Embryonic facial prominence (tissue), 1 donor: ENCODE results near the gene SPDYE6.
"Not testable (repeated sequence)": the region's sequence is repeated elsewhere in the genome, so short reads cannot be mapped to it uniquely, and the experiment has no call there.

Experiments
- DNase-seq: peaks from one replicate; pipeline ENCODE4 v3.0.0-alpha.2; 2016; ENCODE audit errors: extremely low spot score

The SPDYE6 gene

DNA sequence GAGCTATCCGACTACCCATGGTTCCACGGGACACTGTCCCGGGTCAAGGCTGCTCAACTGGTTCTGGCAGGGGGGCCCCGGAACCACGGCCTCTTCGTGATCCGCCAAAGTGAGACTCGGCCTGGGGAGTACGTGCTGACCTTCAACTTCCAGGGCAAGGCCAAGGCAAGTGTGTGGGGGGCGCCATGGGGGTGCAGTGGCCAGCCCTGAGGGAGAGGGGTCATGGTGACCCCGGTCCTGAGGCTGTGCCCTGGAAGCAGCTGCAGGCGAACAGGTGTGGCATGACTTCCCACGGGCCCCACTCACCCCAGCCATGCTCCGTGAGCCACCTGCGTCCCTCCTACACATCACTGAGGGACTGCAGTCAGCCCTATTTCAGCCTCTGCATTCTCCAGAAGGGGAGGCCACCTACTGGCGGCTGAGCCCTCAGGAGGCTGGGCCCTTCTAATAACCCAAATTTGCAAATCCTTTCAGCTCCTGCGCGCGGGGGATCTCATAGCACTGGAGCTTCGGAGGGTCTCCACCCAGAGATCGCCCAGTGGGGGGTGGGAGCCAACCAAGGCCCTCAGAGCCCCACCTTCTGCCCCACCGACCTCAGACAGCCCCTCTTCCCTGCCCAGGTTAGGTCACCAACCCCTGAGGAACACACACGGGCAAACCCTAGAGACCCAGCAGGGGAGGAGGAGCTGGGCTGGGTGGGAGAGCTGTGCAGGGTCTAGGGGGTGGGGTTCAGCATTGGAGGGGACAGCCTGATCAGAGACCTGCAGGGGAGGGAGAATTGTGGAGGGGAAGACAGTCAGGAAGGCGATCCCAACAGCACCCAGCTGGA is 38.8 kb downstream of the SPDYE6 start:
- no peak for DNase-seq

DNA sequence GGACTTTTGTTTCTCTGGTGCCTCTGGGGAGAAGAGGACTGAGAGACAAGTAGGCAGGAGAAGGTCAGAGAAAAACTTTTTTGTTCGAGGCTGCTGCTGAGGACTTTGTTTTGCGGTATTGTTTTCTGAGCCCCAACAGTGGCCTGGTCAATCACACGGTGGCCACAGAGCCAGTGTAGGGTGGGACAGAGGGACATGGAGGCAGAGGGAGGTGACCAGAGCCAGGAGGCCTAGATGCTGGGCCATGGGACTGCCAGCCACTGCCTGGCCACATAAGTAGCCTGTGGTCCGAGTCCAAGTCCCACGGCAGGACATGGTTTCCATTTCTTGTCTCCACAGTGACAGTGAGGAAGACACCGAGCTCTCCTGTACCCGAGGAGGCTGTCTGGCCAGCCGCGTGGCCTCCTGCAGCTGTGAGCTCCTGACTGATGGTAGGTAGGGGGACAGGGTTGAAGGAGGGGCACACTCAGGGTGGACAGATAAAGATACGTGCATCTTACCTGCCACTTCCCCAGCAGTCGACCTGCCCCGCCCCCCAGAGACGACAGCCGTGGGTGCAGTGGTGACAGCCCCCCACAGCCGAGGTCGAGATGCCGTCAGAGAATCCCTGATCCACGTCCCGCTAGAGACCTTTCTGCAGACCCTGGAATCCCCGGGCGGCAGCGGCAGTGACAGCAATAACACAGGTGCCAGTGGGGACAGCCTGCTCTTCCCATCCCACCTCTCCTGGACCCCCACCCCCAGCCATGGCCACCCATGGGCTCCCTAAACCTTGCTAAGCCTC is 42.1 kb downstream of the SPDYE6 start:
- no peak for DNase-seq

GRCh38 chr7:102312317-102312716 is 43.9 kb downstream of the SPDYE6 start:
- no peak for DNase-seq

- DNase-seq: no peak
These were observed 45.8 kb downstream of the SPDYE6 start for GRCh38 chr7:102310414-102310815.

DNA sequence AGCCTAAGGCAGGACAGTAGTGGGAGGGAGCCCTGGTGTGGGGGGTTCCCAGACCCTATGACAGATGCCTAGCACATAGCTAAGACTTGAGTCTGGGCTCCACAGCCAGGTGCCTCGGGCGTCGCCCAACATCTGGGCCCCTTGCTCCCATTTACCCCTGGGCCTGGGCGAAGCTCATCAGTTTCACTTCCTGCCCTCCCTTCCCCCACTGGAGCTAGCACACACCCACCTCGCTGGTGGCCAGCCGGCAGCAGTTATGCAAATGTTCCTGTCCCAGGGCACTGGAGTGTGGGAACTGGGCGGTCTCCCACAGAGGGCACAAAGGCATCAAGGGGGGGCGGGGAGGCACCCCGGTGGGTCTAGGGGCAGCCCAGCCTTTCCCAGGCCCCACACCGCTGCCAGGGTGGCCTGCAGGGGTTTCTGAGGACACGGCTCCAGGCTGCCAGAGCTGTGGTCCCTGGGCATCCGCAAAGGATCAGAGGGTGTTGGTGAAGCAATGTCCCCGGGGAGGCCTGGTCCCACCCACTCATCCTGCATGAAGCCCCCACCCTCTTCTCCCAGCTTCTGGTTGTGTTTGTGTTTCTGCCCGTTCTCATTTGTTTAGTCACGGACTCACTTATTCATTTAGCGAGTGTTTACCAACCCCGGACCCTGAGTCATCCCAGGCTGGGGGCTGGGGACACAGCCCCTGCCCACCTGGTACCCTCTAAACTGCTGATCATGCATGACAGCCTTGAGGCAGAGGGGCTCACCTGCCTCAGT is 49.1 kb downstream of the SPDYE6 start:
- DNase-seq: no peak

DNA sequence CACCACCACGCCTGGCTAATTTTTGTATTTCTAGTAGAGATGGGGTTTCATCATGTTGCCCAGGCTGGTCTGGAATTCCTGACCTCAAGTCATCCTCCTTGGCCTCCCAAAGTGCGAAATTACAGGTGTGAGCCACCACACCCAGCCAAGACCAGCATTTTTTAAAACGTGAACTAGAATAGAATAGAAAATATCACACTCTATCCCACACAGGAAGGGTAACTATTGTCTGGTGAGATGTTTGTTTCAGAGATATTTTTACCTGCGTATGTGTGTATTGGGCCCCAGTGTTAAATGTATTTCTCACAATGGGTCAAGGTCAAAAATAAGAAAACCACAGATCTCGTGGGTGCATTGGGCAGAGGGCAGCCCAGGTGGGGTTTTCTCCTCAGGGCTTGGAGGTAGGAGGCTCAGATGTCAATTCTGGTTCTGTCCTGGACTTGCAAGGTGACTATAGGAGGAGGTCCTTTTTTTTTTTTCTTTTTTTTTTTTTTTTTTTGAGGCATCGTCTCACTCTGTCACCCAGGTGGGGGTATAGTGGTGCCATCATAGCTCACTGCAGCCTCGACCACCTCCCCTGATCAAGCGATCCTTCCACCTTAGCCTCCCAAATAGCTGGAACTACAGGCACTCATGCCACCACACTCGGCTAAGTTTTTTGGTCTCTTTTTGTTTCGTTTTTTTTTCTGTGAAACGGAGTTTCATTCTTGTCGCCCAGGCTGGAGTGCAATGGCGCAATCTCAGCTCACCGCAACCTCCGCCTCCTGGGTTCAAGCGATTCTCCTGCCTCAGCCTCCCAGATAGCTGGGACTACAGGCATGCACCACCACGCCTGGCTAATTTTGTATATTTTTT is 50.6 kb downstream of the SPDYE6 start:
- no peak for DNase-seq

DNA sequence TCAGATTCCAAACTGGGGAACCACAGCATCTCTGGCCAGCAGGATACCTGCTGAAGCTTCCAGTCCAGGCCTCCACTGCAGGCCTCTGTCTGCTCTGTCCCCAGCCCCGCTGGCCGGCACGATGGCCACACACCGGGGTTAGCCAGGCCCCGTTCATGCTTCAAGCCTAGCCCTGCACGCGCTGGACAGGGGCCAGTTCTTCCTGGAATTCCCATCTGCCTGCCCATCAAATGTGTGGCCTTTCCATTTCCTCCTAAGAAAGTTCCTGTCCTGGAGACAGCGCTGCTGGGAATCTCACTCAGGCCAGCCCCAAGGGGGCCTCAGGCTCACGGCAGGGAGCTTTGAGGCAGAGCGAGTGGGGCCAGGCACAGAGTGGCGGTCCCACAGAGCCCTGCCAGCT is 51.6 kb downstream of the SPDYE6 start:
- DNase-seq: no peak

- no peak for DNase-seq
These were observed 52.4 kb downstream of the SPDYE6 start for GRCh38 chr7:102303669-102304422.

GRCh38 chr7:102302025-102302424 is 54.2 kb downstream of the SPDYE6 start:
- DNase-seq: no peak

GRCh38 chr7:102301367-102301766 is 54.9 kb downstream of the SPDYE6 start:
- DNase-seq: not testable (repeated sequence)

GRCh38 chr7:102300643-102301221 is 55.5 kb downstream of the SPDYE6 start:
- DNase-seq: no peak

DNA sequence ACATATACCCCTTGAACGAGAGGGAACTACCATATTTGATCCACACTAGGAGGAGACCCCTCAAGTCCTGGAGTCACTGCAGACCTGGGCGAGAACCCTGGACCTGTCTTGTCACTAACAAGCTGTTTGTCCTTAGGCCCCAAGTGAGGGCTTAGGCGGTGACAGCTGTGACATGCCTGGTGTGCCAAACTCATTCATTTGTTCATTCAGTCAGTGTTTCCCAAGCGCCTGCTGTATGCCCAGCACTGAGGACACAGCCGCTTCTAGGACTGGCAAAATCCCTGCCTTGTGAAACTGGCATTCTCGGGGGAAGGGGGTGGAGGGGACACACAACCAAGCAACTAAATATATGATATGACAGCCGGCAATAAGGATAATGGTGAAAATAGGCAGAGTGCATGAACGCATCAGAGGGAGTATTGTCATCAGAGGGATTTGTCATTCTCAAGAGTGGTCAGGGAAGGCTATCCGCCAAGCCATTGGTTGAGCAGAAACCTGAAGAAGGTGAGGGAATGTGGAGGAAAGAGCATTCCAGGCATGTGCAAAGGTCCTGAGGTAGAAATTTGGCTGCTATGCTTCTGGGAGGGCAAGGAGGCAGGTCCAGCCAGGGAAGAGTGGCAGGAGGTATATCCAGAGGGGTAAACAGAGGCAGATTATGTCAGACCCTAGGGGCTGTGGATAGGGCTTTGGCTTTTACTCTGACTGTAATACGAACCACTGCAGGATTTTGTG is 58.6 kb downstream of the SPDYE6 start:
- DNase-seq: no peak

- DNase-seq: no peak
These were observed 59.7 kb downstream of the SPDYE6 start for GRCh38 chr7:102296514-102296913.

GRCh38 chr7:102296179-102296438 is 60.1 kb downstream of the SPDYE6 start:
- DNase-seq: no peak
